Adrenal gland (tissue), 12 donors: Measurements from ENCODE around the gene ZCRB1. TPM values are rescaled to one million over a fixed set of nuclear protein-coding genes. Genes with fewer than 3 reads are reported as not detected.

Experiments
- DNase-seq, 7 donors: peaks; one replicate each; pipeline ENCODE4 v3.0.0-alpha.2; 2019 to 2020
- H3K27ac ChIP-seq, 5 donors: fragments of 200-600 bp; sonication (generic) in 4 of 5; 1 replicate in 3 of 5; 2 replicates in 2 of 5; pipeline versions ENCODE4 v1.5.1 to v1.8.0; 2016 to 2020; ENCODE audit warnings: mild to moderate bottlenecking in 1 of 5
- H3K27me3 ChIP-seq: fragments of 200-600 bp; 2 replicates; pipeline ENCODE4 v1.8.0; 2021
- H3K36me3 ChIP-seq, 2 donors: fragments of 200-600 bp; replicated peaks in 1 of 2; 1 replicate in 1 of 2; 2 replicates in 1 of 2; pipeline versions ENCODE4 v1.5.1 to v1.8.0; 2018 to 2022
- H3K4me1 ChIP-seq, 2 donors: fragments of 200-600 bp; replicated peaks in 1 of 2; 1 replicate in 1 of 2; 2 replicates in 1 of 2; pipeline versions ENCODE4 v1.5.1 to v1.8.0; 2018 to 2021
- H3K4me3 ChIP-seq, 4 donors: fragments of 200-600 bp; sonication (generic) in 3 of 4; one replicate each; pipeline ENCODE4 v1.5.1; 2016 to 2018
- H3K9me3 ChIP-seq, 3 donors: fragments of 200-600 bp; sonication (generic) in 1 of 3; replicated peaks in 1 of 3; 1 replicate in 2 of 3; 2 replicates in 1 of 3; pipeline versions ENCODE4 v1.5.1 to v1.8.0; 2016 to 2021
- POLR2A ChIP-seq, 2 donors: fragments of 450-650 bp; IDR thresholded peaks; one replicate each; pipeline ENCODE4 v1.6.1; 2017; ENCODE audit warnings: antibody characterized with exemption in 2 of 2, mild to moderate bottlenecking in 2 of 2, moderate library complexity in 1 of 2
- WGBS, 4 donors: extraction: QIAGEN DNeasy Blood & Tissue Kit in 2 of 4; methylation state at CpG; one replicate each; pipeline versions ENCODE4 v1.1.5 to v1.1.7; 2013 to 2017; 5-methylcytosine and 5-hydroxymethylcytosine counted together
- intact Hi-C, 2 donors: fragments of 100-400 bp; cut with DNase I; formaldehyde crosslinking; loops; one replicate each; pipeline versions ENCODE4 v1.14.1 to v1.15.0; 2022 to 2023
- polyA plus RNA-seq, 3 donors: library from polyadenylated mRNA; stranded (reverse); fragments of 200-250 nt in 2 of 3; fragments of 350-450 nt in 1 of 3; fragmentation: Illumina TruSeq in 1 of 3; extraction: RNeasy Lipid Tissue Mini Kit (QIAGEN cat#74804) in 1 of 3; gene quantifications; one replicate each; pipeline ENCODE4 v1.2.3, GENCODE V29; 2013 to 2014
- total RNA-seq, 9 donors: library from RNA; depleted of rRNA in 4 of 9; stranded (reverse); fragments of >200 nt in 4 of 9; fragments of 120-200 nt in 1 of 9; fragmentation: NEBNext Ultra II Directional in 1 of 9; extraction: Animal tissue kit (Norgen Biotek cat#: 25700) in 1 of 9; gene quantifications; one replicate each; pipeline versions ENCODE4 v1.1.0 to v1.2.4, GENCODE V29; 2013 to 2023
- TF ChIP-seq, protein P1 (sequence below), 6 experiments: fragments of 450-650 bp in 4 of 6; fragments of 200-600 bp in 2 of 6; sonication (generic) in 1 of 6; IDR thresholded peaks; 1 replicate in 5 of 6; 2 replicates in 1 of 6; pipeline versions ENCODE4 v1.5.1 to v1.8.0; 2016 to 2021; ENCODE audit warnings: antibody characterized with exemption in 6 of 6, mild to moderate bottlenecking in 2 of 6, moderate library complexity in 1 of 6
- donor health status: healthy with polysubstance abuse.
- donor health status: Bipolar disorder and iron deficiency.
- donor health status: DM: yes; HTN: yes; CAD: no.
- donor health status: DM: no; HTN: no; CAD: no.
- donor health status: DM: no; HTN: no; CAD: no.
- donor health status: DM: yes; HTN: yes; CAD: no.

The ZCRB1 gene
- total and polyA plus RNA-seq, 12 donors, result 23.5 to 110 (median 58.2) TPM

DNA sequence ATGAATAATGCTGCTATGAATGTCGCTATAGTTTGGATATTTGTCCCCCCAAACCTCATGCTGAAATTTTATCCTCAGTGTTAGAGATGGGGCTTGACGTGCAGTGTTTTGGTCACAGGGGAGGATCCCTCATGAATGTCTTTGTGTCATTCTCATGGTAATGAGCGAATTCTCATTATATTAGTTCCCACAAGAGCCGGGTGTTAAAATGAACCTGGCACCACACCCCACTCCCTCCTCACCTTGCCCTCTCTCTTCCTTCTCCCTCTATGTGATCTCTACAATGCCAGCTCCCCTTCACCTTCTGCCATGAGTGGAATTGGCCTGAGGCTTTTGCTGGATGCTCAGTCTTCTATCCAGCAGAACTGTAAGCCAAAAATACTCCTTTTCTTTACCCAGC is 50.4 kb downstream of the ZCRB1 start:
- H3K36me3 ChIP-seq, result no peaks in the 10 kb centered on the region
- TF ChIP-seq, protein P1, sequence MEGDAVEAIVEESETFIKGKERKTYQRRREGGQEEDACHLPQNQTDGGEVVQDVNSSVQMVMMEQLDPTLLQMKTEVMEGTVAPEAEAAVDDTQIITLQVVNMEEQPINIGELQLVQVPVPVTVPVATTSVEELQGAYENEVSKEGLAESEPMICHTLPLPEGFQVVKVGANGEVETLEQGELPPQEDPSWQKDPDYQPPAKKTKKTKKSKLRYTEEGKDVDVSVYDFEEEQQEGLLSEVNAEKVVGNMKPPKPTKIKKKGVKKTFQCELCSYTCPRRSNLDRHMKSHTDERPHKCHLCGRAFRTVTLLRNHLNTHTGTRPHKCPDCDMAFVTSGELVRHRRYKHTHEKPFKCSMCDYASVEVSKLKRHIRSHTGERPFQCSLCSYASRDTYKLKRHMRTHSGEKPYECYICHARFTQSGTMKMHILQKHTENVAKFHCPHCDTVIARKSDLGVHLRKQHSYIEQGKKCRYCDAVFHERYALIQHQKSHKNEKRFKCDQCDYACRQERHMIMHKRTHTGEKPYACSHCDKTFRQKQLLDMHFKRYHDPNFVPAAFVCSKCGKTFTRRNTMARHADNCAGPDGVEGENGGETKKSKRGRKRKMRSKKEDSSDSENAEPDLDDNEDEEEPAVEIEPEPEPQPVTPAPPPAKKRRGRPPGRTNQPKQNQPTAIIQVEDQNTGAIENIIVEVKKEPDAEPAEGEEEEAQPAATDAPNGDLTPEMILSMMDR (IDR thresholded peaks at IDR 0.05), result no peak
- no peak for TF ChIP-seq POLR2A (IDR thresholded peaks at IDR 0.05)
- H3K27me3 ChIP-seq, result no peaks in the 10 kb centered on the region
- H3K4me1 ChIP-seq, result peaks cover 0 to 4% of the 10 kb centered on the region in 2 donors
- H3K4me3 ChIP-seq, result no peak overlapping the region
- intact Hi-C loops, result no loop called here
- DNase-seq, result no peak
- H3K9me3 ChIP-seq, result no peaks in the 10 kb centered on the region
- 91 to 96% (median 94%) methylated on average over 4 of the region's 4 CpGs for WGBS, 4 donors
- no peak overlapping the region for H3K27ac ChIP-seq

- no peak overlapping the region for H3K27ac ChIP-seq
- WGBS, 4 donors, result 92 to 99% (median 96%) methylated on average over 11 to 21 of the region's 21 CpGs
- H3K4me3 ChIP-seq, result no peak overlapping the region
- no peaks in the 10 kb centered on the region for H3K9me3 ChIP-seq
- H3K27me3 ChIP-seq, result no peaks in the 10 kb centered on the region
- peaks cover 0 to 4% of the 10 kb centered on the region in 2 donors for H3K4me1 ChIP-seq
- no peaks in the 10 kb centered on the region for H3K36me3 ChIP-seq
- no peak for DNase-seq
- intact Hi-C loops, result no loop called here
- TF ChIP-seq, protein P1 (IDR thresholded peaks at IDR 0.05), result no peak
- TF ChIP-seq POLR2A (IDR thresholded peaks at IDR 0.05), result no peak
Observed at GRCh38 chr12:42273706-42274105, 52.2 kb downstream of the ZCRB1 start.

DNA sequence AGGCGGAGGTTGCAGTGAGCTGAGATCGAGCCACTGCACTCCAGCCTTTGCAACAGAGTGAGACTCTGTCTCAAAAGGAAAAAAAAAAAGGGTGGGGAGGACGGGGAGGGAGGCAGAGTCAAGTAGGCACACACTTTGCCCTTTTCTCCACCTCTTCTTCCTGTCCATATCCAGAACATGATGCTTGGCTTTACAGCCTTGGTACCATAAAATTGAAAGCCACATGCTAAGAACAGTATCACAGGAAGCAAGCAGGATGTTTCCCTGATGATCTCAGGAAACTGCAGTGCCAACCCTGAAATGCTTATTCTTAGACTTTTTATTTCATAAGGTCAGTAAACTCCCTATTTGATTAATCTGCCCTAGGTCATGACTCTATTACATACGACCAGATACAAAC is 55.3 kb downstream of the ZCRB1 start:
- no peak overlapping the region for H3K4me3 ChIP-seq
- WGBS, 4 donors, result 59 to 74% (median 62%) methylated on average over 4 of the region's 4 CpGs
- no peaks in the 10 kb centered on the region for H3K36me3 ChIP-seq
- no peak overlapping the region for H3K27ac ChIP-seq
- no peak for TF ChIP-seq POLR2A (IDR thresholded peaks at IDR 0.05)
- TF ChIP-seq, protein P1 (IDR thresholded peaks at IDR 0.05), result no peak
- DNase-seq, result no peak
- intact Hi-C loops, result no loop called here
- no peaks in the 10 kb centered on the region for H3K27me3 ChIP-seq
- no peaks in the 10 kb centered on the region for H3K9me3 ChIP-seq
- peaks cover 0 to 4% of the 10 kb centered on the region in 2 donors for H3K4me1 ChIP-seq

DNA sequence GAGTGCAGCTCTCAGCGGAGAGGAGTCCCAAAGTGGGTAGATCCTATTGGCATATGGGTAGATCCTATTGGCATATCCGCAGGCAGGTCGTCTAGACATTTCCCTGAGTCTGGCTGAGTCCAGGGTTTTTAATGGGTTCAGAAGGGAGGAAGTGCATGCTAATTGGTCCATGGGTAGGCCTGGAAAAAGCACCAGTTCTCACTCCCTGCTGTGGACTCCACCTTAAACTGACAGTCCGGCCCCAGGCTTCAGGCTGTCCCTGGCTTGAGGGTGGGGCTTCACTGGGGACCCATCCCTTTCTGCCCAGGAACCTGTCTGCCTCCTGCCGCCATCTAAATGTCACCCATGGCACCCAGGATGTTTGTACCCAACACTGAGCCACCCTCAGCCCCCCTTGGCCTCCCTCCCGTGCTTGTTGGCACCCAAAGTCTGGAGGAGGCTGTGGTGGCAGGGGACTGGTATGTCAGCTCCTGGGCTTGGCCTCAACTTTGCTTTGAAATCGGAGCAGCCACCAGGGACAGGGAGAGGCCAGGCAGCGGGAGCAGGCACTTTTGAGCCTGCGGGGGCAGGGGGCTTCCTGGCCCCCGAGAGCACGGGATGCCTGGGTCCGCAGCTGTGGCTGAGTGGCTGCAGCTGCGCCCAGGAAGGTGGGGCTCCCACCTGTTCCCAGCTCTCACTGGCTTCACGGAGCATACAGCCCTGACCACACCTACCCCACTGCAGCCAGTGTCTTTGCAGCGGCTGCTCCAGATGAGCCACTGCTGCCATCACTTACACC is 58.3 kb downstream of the ZCRB1 start:
- intact Hi-C loops, result no loop called here
- no peaks in the 10 kb centered on the region for H3K27me3 ChIP-seq
- H3K27ac ChIP-seq, result no peak overlapping the region
- WGBS, 4 donors, result 87 to 96% (median 92%) methylated on average over 6 to 15 of the region's 15 CpGs
- H3K4me1 ChIP-seq, result peaks cover 0 to 4% of the 10 kb centered on the region in 2 donors
- no peak for TF ChIP-seq POLR2A (IDR thresholded peaks at IDR 0.05)
- TF ChIP-seq, protein P1 (IDR thresholded peaks at IDR 0.05), result no peak
- no peaks in the 10 kb centered on the region for H3K9me3 ChIP-seq
- no peak overlapping the region for H3K4me3 ChIP-seq
- no peak for DNase-seq
- H3K36me3 ChIP-seq, result no peaks in the 10 kb centered on the region
